Astrocyte of the cerebellum (primary cell): ENCODE measurements around the gene ACOXL.

Source experiments
- DNase-seq: peaks from one replicate; pipeline ENCODE4 v3.0.0-alpha.2; 2011; ENCODE audit warnings: low read depth
- H3K4me3 ChIP-seq: 2 replicates; pipeline ENCODE4 v1.5.1; 2011; ENCODE audit warnings: mild to moderate bottlenecking, low read depth, low read length, moderate library complexity
- CTCF ChIP-seq: IDR thresholded peaks from 2 replicates; pipeline ENCODE4 v1.5.1; 2012; ENCODE audit warnings: low read length, low read depth, moderate library complexity, mild to moderate bottlenecking; ENCODE audit errors: missing control alignments
- in situ Hi-C: cut with HindIII; loops from 2 replicates; pipeline ENCODE4 v1.10.0; 2017; ENCODE audit warnings: low sequenced_read_pairs

Gene ACOXL

GRCh38 chr2:110716959-110717645 lies 15.3 kb upstream of the ACOXL start:
- DNase-seq, result no peak
- in situ Hi-C loops, result no loop called here
- no peak for TF ChIP-seq CTCF
- no peak overlapping the region for H3K4me3 ChIP-seq

GRCh38 chr2:110717734-110718133 lies 14.6 kb upstream of the ACOXL start:
- no peak for TF ChIP-seq CTCF
- in situ Hi-C loops, result no loop called here
- no peak overlapping the region for H3K4me3 ChIP-seq
- no peak for DNase-seq

GRCh38 chr2:110718382-110718781 lies 14.0 kb upstream of the ACOXL start:
- in situ Hi-C loops, result no loop called here
- H3K4me3 ChIP-seq, result no peak overlapping the region
- DNase-seq, result no peak
- no peak for TF ChIP-seq CTCF

- TF ChIP-seq CTCF, result no peak
- H3K4me3 ChIP-seq, result no peak overlapping the region
- in situ Hi-C loops, result no loop called here
- no peak for DNase-seq
Measured at GRCh38 chr2:110718990-110719389, 13.4 kb upstream of the ACOXL start.

- in situ Hi-C loops, result no loop called here
- H3K4me3 ChIP-seq, result no peak overlapping the region
- no peak for DNase-seq
- no peak for TF ChIP-seq CTCF
Measured at GRCh38 chr2:110720547-110720946, 11.8 kb upstream of the ACOXL start.

GRCh38 chr2:110724820-110725219 lies 7.6 kb upstream of the ACOXL start:
- no peak for TF ChIP-seq CTCF
- in situ Hi-C loops, result no loop called here
- no peak for DNase-seq
- H3K4me3 ChIP-seq, result no peak overlapping the region

GRCh38 chr2:110725370-110725769 lies 7.0 kb upstream of the ACOXL start:
- in situ Hi-C loops, result no loop called here
- no peak for TF ChIP-seq CTCF
- H3K4me3 ChIP-seq, result no peak overlapping the region
- DNase-seq, result no peak
